ENCODE results near the gene ZNF771. TPM values are rescaled to one million over a fixed set of nuclear protein-coding genes. Genes with fewer than 3 reads are reported as not detected.

Gene ZNF771
- polyA plus RNA-seq, 1 donor (not counting 4 experiments of a cell fraction or from before 2014, with no cell fraction given), result 4.0 TPM

DNA sequence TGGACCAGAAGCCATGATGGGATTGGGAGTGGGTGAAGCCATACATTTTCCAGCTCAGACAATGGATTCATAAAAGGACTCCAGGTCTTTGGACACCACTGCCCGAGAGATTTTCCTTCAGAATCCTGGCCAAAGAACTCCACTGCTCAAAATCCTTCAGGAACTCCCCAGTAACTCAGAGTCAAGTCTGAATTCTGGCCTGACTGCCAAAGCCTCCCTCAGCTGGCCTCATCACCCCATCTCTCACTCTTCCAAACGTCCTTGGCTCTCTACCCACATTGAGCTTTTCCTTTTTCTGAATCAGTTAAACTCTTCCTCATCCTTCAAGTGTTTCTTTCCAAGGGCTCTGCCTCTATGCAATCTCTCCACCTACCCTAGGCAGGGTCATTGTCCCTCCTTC is 23.9 kb upstream of the ZNF771 start:
- no peak overlapping the region for H3K4me3 ChIP-seq (ENCODE audit: control insufficient read depth in 2 of 3, extremely low read depth in 1 of 3, insufficient read depth in 2 of 3, low read depth in 1 of 3, low read length in 3 of 3)
- FAIRE-seq (no peak), DNase-seq (ENCODE audit: low read depth, low spot score) (no peak)
- H3K4me1 ChIP-seq (ENCODE audit: control insufficient read depth, extremely low read depth, insufficient read depth, low read length), result peaks cover 2% of the 10 kb centered on the region
- H4K20me1 ChIP-seq (ENCODE audit: control insufficient read depth, extremely low read depth, insufficient read depth, low read length), result no peaks in the 10 kb centered on the region
- dilution Hi-C loops (cut with MboI; ENCODE audit: extremely low pct_ligation_motif_present, low sequenced_read_pairs), result no loop called here
- no peak overlapping the region for H2AFZ ChIP-seq (ENCODE audit: control insufficient read depth, low read length)
- H3K4me2 ChIP-seq (ENCODE audit: control insufficient read depth, extremely low read depth, insufficient read depth, low read depth, low read length), result no peak overlapping the region
- H3K9me1 ChIP-seq (ENCODE audit: control insufficient read depth, extremely low read depth, insufficient read depth, low read length), result no peaks in the 10 kb centered on the region
- H3K27ac ChIP-seq (ENCODE audit: control insufficient read depth, insufficient read depth, low read length), result no peak overlapping the region
- no peaks in the 10 kb centered on the region for H3K79me2 ChIP-seq (ENCODE audit: control insufficient read depth, insufficient read depth, low read length)
- TF ChIP-seq, protein P1, sequence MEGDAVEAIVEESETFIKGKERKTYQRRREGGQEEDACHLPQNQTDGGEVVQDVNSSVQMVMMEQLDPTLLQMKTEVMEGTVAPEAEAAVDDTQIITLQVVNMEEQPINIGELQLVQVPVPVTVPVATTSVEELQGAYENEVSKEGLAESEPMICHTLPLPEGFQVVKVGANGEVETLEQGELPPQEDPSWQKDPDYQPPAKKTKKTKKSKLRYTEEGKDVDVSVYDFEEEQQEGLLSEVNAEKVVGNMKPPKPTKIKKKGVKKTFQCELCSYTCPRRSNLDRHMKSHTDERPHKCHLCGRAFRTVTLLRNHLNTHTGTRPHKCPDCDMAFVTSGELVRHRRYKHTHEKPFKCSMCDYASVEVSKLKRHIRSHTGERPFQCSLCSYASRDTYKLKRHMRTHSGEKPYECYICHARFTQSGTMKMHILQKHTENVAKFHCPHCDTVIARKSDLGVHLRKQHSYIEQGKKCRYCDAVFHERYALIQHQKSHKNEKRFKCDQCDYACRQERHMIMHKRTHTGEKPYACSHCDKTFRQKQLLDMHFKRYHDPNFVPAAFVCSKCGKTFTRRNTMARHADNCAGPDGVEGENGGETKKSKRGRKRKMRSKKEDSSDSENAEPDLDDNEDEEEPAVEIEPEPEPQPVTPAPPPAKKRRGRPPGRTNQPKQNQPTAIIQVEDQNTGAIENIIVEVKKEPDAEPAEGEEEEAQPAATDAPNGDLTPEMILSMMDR (optimal IDR thresholded peaks at IDR 0.05 in 1 of 3, IDR thresholded peaks at IDR 0.05 in 1 of 3, conservative IDR thresholded peaks at IDR 0.05 in 1 of 3; ENCODE audit: extremely low read depth in 1 of 3, insufficient read depth in 2 of 3, low read length in 3 of 3), result no peak
- TF ChIP-seq EZH2 (IDR thresholded peaks at IDR 0.05; ENCODE audit: low read length), result no peak
- H3K9me3 ChIP-seq (ENCODE audit: control insufficient read depth, low read depth, low read length), result no peaks in the 10 kb centered on the region
- H3K27me3 ChIP-seq (ENCODE audit: control insufficient read depth, extremely low read depth, insufficient read depth, low read length), result no peaks in the 10 kb centered on the region
- no peak overlapping the region for H3K9ac ChIP-seq (ENCODE audit: control insufficient read depth, extremely low read depth, insufficient read depth, low read length)
- H3K36me3 ChIP-seq (ENCODE audit: control insufficient read depth in 2 of 2, extremely low read depth in 1 of 2, insufficient read depth in 2 of 2, low read length in 2 of 2), result peaks cover 0 to 2% of the 10 kb centered on the region in 2 experiments

DNA sequence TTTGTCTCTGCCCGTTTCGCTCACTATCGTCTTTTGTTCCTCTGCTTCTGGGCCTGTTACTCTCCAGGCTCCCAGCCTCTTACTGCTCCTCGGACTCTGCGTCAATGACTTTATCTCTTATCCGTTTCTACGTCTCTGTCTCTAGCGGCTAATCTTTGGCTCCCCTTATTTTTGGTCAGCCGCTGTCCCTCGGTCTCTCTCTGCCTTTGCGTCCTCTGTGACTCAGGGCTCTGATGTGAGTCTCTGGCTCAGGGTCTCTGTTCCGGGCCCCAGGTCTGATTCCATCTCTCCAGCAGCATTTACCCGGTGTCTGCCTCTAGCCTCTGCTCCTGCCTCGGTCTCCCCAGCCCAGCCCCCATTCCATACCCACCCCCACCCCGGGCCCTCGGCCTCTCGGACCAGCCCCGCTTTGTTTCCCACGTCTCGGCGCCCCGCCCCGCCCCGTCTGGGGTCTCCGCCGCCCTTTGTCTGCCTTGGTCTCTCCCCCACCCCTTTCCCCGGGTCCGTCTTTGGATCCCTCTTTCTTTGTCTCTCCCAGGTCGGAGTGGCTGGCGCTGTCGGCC is 12.7 kb upstream of the ZNF771 start:
- Histone ChIP-seq H3K27ac (ENCODE audit: control insufficient read depth, insufficient read depth, low read length) (no peak overlapping the region), H3K9me1 (ENCODE audit: control insufficient read depth, extremely low read depth, insufficient read depth, low read length) (no peaks in the 10 kb centered on the region), H3K9ac (ENCODE audit: control insufficient read depth, extremely low read depth, insufficient read depth, low read length) (peak overlapping the region; percentile 67), H3K4me1 (ENCODE audit: control insufficient read depth, extremely low read depth, insufficient read depth, low read length) (peaks cover 5% of the 10 kb centered on the region), H3K4me2 (ENCODE audit: control insufficient read depth, extremely low read depth, insufficient read depth, low read depth, low read length) (peak overlapping the region; percentile 84), H4K20me1 (ENCODE audit: control insufficient read depth, extremely low read depth, insufficient read depth, low read length) (no peaks in the 10 kb centered on the region), H3K79me2 (ENCODE audit: control insufficient read depth, insufficient read depth, low read length) (peaks cover 4% of the 10 kb centered on the region), H2AFZ (ENCODE audit: control insufficient read depth, low read length) (peak overlapping the region; percentile 71), H3K27me3 (ENCODE audit: control insufficient read depth, extremely low read depth, insufficient read depth, low read length) (no peaks in the 10 kb centered on the region), H3K36me3 (ENCODE audit: control insufficient read depth in 2 of 2, extremely low read depth in 1 of 2, insufficient read depth in 2 of 2, low read length in 2 of 2) (peaks cover 0 to 3% of the 10 kb centered on the region in 2 experiments), H3K9me3 (ENCODE audit: control insufficient read depth, low read depth, low read length) (no peaks in the 10 kb centered on the region), H3K4me3 (ENCODE audit: control insufficient read depth in 2 of 3, extremely low read depth in 1 of 3, insufficient read depth in 2 of 3, low read depth in 1 of 3, low read length in 3 of 3) (peak overlapping the region; percentile 74 to 84 (median 78))
- dilution Hi-C loops (cut with MboI; ENCODE audit: extremely low pct_ligation_motif_present, low sequenced_read_pairs), result no loop called here
- FAIRE-seq (no peak), DNase-seq (ENCODE audit: low read depth, low spot score) (no peak)
- TF ChIP-seq, protein P1 (optimal IDR thresholded peaks at IDR 0.05 in 1 of 3, IDR thresholded peaks at IDR 0.05 in 1 of 3, conservative IDR thresholded peaks at IDR 0.05 in 1 of 3; ENCODE audit: extremely low read depth in 1 of 3, insufficient read depth in 2 of 3, low read length in 3 of 3), result no peak
- TF ChIP-seq EZH2 (IDR thresholded peaks at IDR 0.05; ENCODE audit: low read length), result no peak
